ENCODE measurements around the gene PTPRC.

The PTPRC gene

DNA sequence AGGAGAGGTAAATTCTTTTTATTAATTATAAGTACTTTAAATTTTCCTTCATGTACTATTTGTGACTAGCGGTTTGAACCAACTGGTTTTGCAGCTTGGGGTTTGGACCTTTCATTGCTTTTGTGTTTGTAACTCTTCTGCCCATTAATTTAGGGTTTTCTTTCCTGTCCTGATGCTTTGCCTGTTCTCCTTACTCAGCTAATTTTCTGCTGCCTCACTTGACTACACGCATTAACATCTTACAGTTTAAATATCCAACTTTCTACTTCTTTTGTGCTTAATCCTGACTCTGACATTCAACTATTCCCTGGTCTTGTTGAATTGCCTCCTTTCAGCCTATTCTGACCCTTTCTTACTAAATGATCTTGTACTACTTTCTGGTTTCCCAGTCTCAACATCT, 135.6 kb downstream of the PTPRC start:
- Histone ChIP-seq H3K4me3 (no peak overlapping the region), H3K27ac (no peak overlapping the region)
- no peak for TF ChIP-seq CTCF (IDR thresholded peaks at IDR 0.05)
- DNase-seq (ENCODE audit: low spot score) = no peak

GRCh38 chr1:198775606-198776005, 136.8 kb downstream of the PTPRC start:
- Histone ChIP-seq H3K4me3 (no peak overlapping the region), H3K27ac (peak overlapping the region in 1 of 2 donors; percentile 77)
- DNase-seq (ENCODE audit: low spot score) = no peak
- TF ChIP-seq CTCF (IDR thresholded peaks at IDR 0.05) = no peak

DNA sequence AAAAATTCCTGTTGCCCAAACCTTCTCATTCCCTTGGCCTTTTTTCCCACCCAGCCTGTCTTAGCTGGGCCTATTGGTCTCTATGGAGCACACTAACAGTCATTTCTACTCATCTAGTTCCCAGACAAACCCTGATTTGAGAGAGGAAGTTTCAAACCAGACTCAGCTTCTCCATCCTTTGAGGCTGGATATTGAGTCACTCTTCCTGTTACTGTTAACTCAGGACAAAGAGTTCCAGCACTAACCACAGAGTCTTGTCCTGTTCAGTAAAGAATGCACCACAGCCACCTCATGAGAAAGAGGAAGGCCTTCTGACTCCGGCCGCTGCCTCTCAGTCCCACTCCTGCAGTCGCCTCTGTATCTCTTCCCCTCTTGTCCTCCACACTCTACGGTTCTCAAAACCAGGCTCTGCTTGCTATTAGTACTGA, 137.8 kb downstream of the PTPRC start:
- no peak for TF ChIP-seq CTCF (IDR thresholded peaks at IDR 0.05)
- H3K27ac ChIP-seq = peak overlapping the region in 1 of 2 donors; percentile 77
- no peak for DNase-seq (ENCODE audit: low spot score)
- H3K4me3 ChIP-seq = no peak overlapping the region

GRCh38 chr1:198778049-198778448, 139.2 kb downstream of the PTPRC start:
- Histone ChIP-seq H3K4me3 (no peak overlapping the region), H3K27ac (peak overlapping the region in 1 of 2 donors; percentile 77)
- DNase-seq (ENCODE audit: low spot score) = no peak
- TF ChIP-seq CTCF (IDR thresholded peaks at IDR 0.05) = no peak

- TF ChIP-seq CTCF (IDR thresholded peaks at IDR 0.05) = no peak
- Histone ChIP-seq H3K4me3 (no peak overlapping the region), H3K27ac (no peak overlapping the region)
- DNase-seq (ENCODE audit: low spot score) = no peak
Observed at GRCh38 chr1:198780376-198780775, 141.5 kb downstream of the PTPRC start.

DNA sequence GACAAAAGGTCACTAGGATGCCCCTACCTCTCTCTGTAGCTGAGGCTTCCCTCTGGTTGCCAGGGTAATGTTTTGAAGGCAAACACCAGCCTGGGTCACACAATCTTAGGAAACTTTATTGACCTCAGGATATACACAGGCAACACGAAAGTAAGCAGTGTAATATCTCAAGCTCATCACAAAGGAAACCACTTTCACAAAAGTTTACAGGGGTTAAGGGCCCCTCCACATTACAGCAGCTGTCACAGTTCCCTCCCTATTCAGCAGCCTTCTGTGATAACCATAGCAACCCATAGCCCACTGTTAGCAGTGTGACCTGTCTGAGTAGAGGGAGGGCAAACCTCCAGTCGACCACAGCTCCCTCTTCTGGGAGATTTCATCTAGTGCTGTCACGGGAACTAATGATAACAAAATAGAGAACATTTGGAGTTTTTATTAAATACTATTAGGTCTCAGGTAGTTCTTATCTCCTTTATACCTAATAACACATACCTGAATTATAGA, 149.8 kb downstream of the PTPRC start:
- no peak for DNase-seq (ENCODE audit: low spot score)
- no peak for TF ChIP-seq CTCF (IDR thresholded peaks at IDR 0.05)
- Histone ChIP-seq H3K27ac (peak overlapping the region in 1 of 2 donors; percentile 32), H3K4me3 (no peak overlapping the region)

- H3K27ac ChIP-seq = no peak overlapping the region
- no peak for TF ChIP-seq CTCF (IDR thresholded peaks at IDR 0.05)
- H3K4me3 ChIP-seq = no peak overlapping the region
- DNase-seq (ENCODE audit: low spot score) = no peak
Observed at GRCh38 chr1:198793714-198794113, 154.9 kb downstream of the PTPRC start.
